Astrocyte (in vitro differentiated cells and primary cell): ENCODE data around the gene LGMN.

Experiments
- CTCF ChIP-seq: IDR thresholded peaks from 2 replicates; pipeline ENCODE4 v1.5.1; 2011; ENCODE audit warnings: low read depth, mild to moderate bottlenecking, inconsistent platforms, low read length, moderate library complexity; ENCODE audit not compliant: insufficient read depth
- EZH2 ChIP-seq: IDR thresholded peaks from 2 replicates; pipeline ENCODE4 v1.6.1; 2012; ENCODE audit warnings: mild to moderate bottlenecking, low read length, inconsistent platforms; ENCODE audit not compliant: insufficient read depth

DNA sequence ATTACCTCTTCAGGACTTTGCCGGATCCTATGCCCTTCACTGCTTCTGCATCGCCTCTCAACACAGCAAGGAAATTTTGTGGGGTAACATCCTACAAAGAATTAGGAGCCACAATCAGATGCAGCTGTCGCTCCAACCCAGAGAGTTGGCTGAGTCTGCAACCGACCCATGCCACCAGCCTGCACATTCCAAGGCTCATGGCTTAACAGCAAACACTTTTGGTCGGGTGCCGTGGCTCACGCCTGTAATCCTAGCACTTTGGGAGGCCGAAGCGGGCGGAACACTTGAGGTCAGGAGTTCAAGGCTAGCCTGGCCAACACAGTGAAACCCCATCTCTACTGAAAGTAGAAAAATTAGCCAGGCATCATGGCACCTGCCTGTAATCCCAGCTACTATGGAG, 32.3 kb downstream of the LGMN start:
- TF ChIP-seq CTCF (no peak), EZH2 (no peak)
